ACC112 (cell line): ENCODE data around the gene CSF1R.
A peak's percentile ranks its signal among the peaks of the same experiment; 100 is the strongest.

Experiments used
- H2AFZ ChIP-seq: fragments of 200-600 bp; sonication (generic); one replicate; pipeline ENCODE4 v1.6.0; 2017; ENCODE audit warnings: antibody characterized with exemption, low read length; ENCODE audit not compliant: unreplicated experiment
- H3K27ac ChIP-seq: fragments of 200-600 bp; sonication (generic); 2 replicates; pipeline ENCODE4 v1.5.1; 2014; ENCODE audit warnings: low read depth, mild to moderate bottlenecking, antibody characterized with exemption, low read length, moderate library complexity
- H3K27me3 ChIP-seq: fragments of 200-600 bp; sonication (generic); 2 replicates; pipeline ENCODE4 v1.6.1; 2014; ENCODE audit warnings: mild to moderate bottlenecking, antibody characterized with exemption, low read length, moderate library complexity, mixed read lengths; ENCODE audit not compliant: insufficient read depth
- H3K36me3 ChIP-seq: fragments of 200-600 bp; sonication (generic); 2 replicates; pipeline ENCODE4 v1.6.1; 2016; ENCODE audit warnings: mild to moderate bottlenecking, antibody characterized with exemption, low read length, moderate library complexity, mixed read lengths; ENCODE audit not compliant: insufficient read depth
- H3K4me1 ChIP-seq: fragments of 200-600 bp; sonication (generic); one replicate; pipeline ENCODE4 v1.6.1; 2016; ENCODE audit warnings: low read length, mixed read lengths; ENCODE audit not compliant: insufficient read depth, unreplicated experiment, control insufficient read depth
- H3K4me3 ChIP-seq: fragments of 200-600 bp; sonication (generic); 2 replicates; pipeline ENCODE4 v1.5.1; 2014; ENCODE audit warnings: mild to moderate bottlenecking, low read depth, low read length
- H3K79me2 ChIP-seq: fragments of 200-600 bp; sonication (generic); one replicate; pipeline ENCODE4 v1.6.0; 2016; ENCODE audit warnings: low read length; ENCODE audit not compliant: control insufficient read depth, unreplicated experiment, insufficient read depth

CSF1R gene

DNA sequence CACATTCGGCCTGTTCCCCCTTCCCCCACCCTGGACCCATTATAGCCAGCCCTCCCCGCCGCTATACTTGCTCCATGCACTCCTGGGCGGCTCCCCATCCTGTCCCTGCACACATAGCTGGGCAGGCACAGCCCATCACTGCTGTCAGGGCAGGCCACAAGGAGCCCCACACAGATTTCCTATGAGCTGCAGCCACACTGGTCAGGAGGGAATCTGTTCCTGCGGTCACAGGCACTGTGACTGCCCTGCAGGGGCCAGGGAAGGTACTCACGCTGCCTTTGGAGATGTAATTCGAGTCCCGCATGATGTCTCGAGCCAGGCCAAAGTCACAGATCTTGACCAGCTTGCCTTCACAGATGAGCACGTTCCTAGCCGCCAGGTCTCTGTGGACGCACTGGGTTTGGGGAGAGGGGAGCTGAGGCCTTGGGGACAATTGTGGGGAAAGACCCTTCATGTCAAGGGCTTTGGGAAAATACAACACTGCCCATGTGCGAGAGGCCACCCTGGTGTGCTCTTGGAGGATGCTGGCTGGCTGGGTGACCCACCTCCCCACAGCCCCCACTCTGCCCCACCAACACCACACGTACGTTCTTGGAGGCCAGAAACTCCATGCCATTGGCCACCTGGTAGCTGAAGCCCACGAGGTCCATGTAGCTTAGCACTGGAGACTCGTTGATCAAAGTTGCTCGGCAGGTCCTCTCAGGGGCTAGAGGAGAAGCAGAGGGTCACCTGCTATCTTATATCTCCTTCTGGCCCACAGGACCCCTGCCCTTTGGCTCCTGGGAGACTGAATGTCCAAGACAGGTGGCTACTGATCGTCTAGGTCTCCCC lies 34.5 kb upstream of the CSF1R start:
- Histone ChIP-seq H3K4me3 (no peak overlapping the region), H3K36me3 (0 out of 2 replicates have a peak, but pooled peaks cover 11% of the 10 kb centered on the region), H3K4me1 (no peaks in the 10 kb centered on the region), H3K27ac (no peak overlapping the region), H3K27me3 (no peaks in the 10 kb centered on the region), H2AFZ (no peak overlapping the region), H3K79me2 (no peaks in the 10 kb centered on the region)

DNA sequence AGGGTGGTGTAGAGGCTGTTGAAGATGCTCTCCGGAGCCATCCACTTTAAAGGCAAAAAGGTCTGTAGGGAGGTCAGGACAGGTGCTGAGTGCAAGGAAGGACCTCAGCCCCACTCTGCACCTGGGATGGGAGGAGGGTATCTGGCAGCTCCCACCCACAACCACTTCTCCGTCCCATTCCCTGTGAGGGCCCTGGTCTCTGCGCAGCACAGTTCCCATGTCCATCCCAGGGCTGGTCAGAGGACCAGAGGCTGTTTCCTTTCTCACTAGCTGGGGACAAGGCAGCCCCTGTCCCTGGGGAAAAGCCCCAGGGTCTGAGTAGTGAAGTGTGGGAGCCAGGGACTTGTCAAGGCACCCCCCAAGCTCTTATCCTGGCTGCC lies 33.7 kb upstream of the CSF1R start:
- Histone ChIP-seq H3K27ac (no peak overlapping the region), H3K36me3 (0 out of 2 replicates have a peak, but pooled peaks cover 11% of the 10 kb centered on the region), H2AFZ (no peak overlapping the region), H3K4me1 (no peaks in the 10 kb centered on the region), H3K27me3 (no peaks in the 10 kb centered on the region), H3K4me3 (no peak overlapping the region), H3K79me2 (no peaks in the 10 kb centered on the region)

DNA sequence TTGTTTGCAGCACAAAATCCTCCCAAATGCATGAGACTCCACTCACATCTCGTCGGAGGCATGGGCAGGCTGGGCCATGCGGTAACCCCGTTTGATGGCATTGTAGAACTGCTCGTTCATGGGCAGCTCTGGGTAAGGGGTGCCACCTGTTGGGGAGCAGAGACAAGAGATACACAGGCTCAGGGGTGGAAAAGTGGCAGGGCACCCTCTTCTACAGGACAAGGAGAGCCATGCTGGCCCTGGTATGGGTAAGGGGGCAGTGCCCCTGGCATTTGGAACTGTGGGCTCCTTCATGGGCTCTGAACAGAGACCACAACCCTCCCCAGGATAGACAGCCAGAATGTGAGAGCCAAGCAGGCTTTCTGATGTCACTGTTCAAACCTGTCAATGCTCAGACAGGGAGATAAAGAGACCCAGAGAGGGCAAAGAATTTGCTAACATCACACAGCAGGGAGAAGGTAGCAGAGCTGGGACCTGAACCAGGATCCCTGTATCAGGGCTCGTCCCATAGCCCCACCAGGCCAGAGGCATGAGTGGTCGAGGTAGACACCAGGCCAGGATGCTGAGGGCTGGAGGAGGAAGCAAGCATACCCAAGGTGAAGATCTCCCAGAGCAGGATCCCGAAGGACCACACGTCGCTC lies 33.2 kb upstream of the CSF1R start:
- Histone ChIP-seq H3K36me3 (0 out of 2 replicates have a peak, but pooled peaks cover 11% of the 10 kb centered on the region), H3K79me2 (no peaks in the 10 kb centered on the region), H3K27me3 (no peaks in the 10 kb centered on the region), H3K27ac (no peak overlapping the region), H3K4me3 (no peak overlapping the region), H2AFZ (no peak overlapping the region), H3K4me1 (no peaks in the 10 kb centered on the region)

DNA sequence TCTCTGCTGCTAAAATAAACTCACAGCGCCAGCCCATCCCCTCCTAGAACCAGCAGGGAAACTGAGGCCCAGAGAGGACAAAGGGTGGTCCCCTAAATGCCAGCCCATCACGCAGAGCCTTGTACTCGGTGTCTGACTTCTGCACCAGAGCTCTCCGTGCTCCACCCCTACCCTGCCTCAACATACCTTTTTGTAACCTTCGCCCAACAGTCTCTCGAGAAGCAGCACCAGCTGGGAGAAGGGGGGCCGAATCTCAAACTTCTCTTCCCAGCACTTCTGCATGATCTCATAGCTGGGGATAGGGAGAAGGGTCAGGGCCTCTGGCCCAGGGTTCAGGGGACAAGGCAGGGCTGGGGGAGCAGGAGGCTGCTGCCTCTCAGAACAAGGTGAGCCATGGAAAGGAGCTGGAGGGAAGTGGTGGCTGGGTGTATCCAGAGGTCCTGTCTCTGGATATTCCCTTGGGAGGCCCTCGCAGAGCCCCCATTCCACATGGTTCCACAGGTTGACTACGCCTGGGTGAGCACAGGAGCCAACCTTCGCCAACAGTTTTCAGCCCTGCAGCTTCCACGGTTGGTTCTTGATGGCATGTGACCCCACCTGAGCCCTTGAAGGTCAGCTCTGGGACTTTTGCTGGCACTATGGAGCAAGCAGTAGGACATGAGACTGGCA lies 32.3 kb upstream of the CSF1R start:
- Histone ChIP-seq H3K27ac (no peak overlapping the region), H3K79me2 (no peaks in the 10 kb centered on the region), H3K4me3 (no peak overlapping the region), H3K27me3 (no peaks in the 10 kb centered on the region), H2AFZ (no peak overlapping the region), H3K4me1 (no peaks in the 10 kb centered on the region), H3K36me3 (0 out of 2 replicates have a peak, but pooled peaks cover 4% of the 10 kb centered on the region)

DNA sequence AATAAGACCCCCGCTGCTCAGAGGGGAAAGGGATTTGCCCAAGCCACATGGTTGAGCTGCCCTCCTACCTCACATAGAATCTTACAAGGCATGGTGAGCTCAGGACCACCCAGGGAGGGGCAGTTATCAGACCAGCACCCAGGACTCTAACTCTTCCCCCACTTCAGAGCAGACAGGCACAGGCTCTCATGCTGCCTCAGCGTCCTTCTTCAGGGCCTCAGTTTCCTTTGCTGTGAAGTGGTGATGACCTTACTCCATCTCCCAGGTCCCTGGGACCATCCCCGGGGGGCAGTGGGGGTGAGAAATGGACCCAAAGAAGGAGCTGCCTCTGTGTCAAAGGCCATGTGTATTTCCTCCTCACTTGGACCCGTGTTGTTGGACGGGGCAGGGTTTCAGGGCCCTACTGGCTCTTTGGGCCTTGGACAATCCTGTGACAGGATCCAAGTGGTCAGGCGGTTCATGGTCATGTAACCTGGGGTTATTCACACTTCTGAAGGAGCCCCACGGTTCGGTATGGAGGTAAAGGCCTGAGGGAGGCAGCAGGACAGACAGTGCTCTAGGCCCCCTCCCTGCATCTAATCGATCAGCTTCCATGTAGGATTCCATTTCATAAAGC lies 31.7 kb upstream of the CSF1R start:
- H3K79me2 ChIP-seq = no peaks in the 10 kb centered on the region
- H2AFZ ChIP-seq = no peak overlapping the region
- H3K27ac ChIP-seq = no peak overlapping the region
- no peaks in the 10 kb centered on the region for H3K27me3 ChIP-seq
- no peak overlapping the region for H3K4me3 ChIP-seq
- H3K36me3 ChIP-seq = no peaks in the 10 kb centered on the region
- H3K4me1 ChIP-seq = peaks cover 6% of the 10 kb centered on the region

DNA sequence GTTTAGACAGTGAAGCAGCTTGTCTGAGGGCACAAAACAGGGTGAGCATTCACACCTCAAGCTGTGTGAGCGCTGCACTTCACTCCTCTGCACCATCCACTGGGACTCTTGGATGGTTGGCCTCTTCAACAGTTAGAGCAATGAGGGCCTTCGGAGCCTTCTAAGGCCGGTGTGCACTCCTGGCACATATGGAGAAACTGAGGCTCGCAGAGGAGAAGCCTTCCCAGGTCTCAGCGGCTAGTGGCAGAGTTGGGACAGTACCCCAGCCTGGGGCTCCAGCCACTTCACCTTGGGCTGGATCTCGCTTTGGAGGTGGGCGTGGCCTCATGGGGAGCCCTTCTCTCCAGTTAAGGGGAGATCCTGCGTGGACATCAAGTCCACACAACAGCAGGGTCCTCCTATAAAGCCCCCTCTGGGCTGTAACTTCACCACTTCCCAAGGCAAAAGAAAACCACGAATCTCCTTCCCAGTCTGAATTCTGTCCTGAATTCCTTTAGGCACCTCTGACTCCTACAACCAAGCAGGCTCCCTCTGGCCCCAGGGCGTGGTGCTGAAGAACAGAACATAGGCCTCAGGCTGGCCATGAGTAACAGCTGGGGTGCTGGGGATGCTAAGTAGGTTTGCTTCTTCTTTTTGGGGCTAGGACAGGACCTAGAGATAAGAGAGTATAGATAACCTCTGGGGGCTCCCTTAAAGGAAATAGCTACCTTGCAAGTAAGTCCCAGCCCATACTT lies 30.5 kb upstream of the CSF1R start:
- Histone ChIP-seq H2AFZ (no peak overlapping the region), H3K27me3 (no peaks in the 10 kb centered on the region), H3K4me3 (no peak overlapping the region), H3K4me1 (peaks cover 17% of the 10 kb centered on the region), H3K36me3 (no peaks in the 10 kb centered on the region), H3K27ac (no peak overlapping the region), H3K79me2 (no peaks in the 10 kb centered on the region)

DNA sequence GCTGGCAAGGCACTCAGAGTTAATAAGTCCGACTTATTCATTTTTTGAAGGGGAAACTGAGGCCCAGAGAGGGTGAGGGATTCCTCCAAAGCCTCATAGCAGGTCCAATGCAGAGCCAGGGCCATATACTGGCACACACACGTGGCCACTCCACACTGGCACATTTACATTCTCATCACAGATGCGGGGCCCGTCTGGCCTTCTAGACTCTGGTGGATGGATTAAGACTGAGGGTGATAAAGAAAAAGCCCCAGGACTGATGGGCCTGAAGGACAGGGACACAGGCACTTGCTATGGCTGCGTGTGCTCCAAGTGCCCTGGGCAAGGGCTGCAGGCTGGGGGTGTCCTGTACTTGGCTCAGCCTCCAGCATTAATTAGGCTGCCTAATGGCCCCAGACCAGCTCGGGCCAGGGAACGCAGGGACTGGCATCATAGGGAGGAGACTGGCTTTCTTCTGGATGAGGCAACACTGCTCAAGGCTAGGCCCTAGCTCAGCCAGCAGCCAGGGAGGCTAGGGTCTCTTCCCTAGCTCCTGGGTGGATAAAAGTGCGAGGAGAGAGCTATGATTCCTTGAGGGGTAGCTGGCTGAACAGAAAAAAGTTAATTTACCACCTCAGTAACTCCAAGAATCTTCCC lies 28.5 kb upstream of the CSF1R start:
- Histone ChIP-seq H3K27ac (no peak overlapping the region), H2AFZ (no peak overlapping the region), H3K36me3 (no peaks in the 10 kb centered on the region), H3K4me1 (peaks cover 17% of the 10 kb centered on the region), H3K4me3 (no peak overlapping the region), H3K27me3 (no peaks in the 10 kb centered on the region), H3K79me2 (no peaks in the 10 kb centered on the region)

DNA sequence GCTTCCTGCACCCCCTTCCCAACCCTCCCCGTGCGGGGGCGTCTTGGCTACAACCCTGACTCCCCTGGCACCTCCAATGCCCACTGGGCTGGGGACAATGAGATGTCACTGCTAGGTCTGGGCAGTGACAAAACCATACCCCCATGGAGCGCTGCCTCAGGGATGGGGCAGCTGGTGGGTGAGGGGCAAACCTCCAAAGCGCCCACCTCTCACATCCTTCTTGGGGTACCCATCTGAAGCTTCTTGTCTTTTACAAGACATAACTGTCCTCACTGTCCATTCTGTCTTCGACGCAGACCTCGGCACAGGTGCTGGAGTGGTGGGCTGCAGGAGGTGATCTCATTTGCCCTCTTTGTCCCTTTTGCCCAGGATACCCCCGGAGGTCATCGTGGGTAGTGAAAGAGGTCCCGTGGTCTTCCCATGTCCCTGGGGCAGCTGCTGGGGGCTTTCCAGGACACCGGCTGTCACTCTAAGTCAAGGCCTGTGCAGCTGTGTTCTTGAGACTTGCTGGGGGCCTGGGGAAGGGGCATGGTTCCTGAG lies 27.8 kb upstream of the CSF1R start:
- Histone ChIP-seq H3K4me3 (no peak overlapping the region), H3K4me1 (peaks cover 17% of the 10 kb centered on the region), H3K27me3 (no peaks in the 10 kb centered on the region), H3K36me3 (no peaks in the 10 kb centered on the region), H2AFZ (no peak overlapping the region), H3K27ac (no peak overlapping the region), H3K79me2 (no peaks in the 10 kb centered on the region)

DNA sequence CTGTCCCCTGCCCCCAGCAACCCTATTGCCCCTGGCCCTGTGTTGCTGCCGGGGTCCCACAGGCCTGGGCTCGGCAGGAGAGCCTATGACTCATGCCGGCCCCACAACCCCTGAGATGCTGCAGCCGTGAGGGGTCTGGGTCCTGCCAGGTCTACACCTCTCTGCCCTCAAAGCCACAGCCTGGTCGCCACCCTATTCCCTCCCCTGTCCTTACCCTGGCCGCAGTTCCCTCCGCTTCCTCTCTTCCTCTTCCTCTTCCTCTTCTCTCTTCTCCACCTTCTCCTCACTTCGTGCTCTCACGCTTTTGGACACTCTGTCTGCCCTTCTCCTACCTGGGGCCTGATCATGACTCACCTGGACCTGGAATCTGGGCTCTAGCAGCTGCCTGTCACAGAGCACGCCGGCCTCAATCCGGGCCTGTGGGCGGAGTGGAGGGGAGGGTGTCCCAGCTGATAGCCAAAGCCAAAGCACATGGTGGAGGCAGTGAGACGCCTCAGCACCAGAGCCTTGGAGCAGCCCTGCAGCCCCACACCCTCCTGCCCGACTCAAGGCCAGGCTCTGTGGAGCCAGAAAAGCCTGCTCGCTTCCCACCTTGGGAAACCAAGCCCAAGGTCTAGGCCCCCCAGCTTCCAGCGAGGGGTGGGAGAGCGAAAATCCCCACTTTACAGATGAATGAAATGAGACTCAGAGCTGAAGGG lies 26.8 kb upstream of the CSF1R start:
- Histone ChIP-seq H2AFZ (no peak overlapping the region), H3K36me3 (no peaks in the 10 kb centered on the region), H3K4me1 (peaks cover 17% of the 10 kb centered on the region), H3K79me2 (no peaks in the 10 kb centered on the region), H3K27ac (peak overlapping the region; percentile 67), H3K4me3 (no peak overlapping the region), H3K27me3 (no peaks in the 10 kb centered on the region)
